ENCODE data around the gene TBC1D8B.

The TBC1D8B gene

GRCh38 chrX:106899276-106899675, 96.8 kb downstream of the TBC1D8B start:
- DNase-seq = no peak

- no peak for DNase-seq
Observed at GRCh38 chrX:106899841-106900240, 97.4 kb downstream of the TBC1D8B start.

GRCh38 chrX:106901341-106901740, 98.9 kb downstream of the TBC1D8B start:
- no peak for DNase-seq

- no peak for DNase-seq
Observed at GRCh38 chrX:106901781-106902219, 99.3 kb downstream of the TBC1D8B start.

GRCh38 chrX:106902684-106903083, 100.2 kb downstream of the TBC1D8B start:
- DNase-seq = no peak

- DNase-seq = no peak
Observed at GRCh38 chrX:106903291-106903824, 100.9 kb downstream of the TBC1D8B start, which contains the start of gene RIPPLY1. Gene RIPPLY1 (minus strand): TSS chrX:106903341. CDS start chrX:106903287, 54 bp downstream.

- no peak for DNase-seq
Observed at GRCh38 chrX:106903856-106904528, 101.5 kb downstream of the TBC1D8B start.

DNA sequence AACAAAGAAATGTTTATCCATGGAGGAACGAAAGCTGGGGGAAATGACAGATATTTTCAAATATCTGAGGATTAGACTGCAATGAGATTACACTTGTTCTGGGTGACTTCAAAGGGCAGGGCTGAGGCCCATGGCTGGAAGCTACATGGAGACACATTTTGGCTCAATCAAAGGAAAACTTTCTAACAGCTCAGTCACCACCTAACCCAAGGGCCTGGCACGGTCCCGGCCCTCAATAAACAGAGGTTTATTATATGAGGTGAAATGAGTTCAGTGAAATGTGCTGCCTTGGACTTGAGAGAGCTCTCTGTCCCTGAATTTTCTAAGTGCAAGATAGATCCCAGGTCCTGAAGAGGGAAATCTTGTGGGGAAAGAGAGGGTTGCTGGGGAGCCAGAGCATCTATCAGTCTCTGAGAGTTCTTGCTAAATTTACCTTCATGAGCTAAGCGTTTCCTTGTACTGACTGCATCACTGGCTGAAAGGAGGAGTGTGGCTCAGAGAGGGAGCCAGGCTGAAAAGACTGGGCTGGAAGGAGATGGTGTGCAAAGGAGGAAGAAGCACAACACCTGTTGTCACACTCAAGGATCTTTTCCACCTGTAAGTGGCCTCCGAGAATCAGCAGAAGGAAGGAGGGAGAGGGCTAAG, 102.7 kb downstream of the TBC1D8B start:
- no peak for DNase-seq

GRCh38 chrX:106906361-106906760, 103.9 kb downstream of the TBC1D8B start:
- DNase-seq = no peak

DNA sequence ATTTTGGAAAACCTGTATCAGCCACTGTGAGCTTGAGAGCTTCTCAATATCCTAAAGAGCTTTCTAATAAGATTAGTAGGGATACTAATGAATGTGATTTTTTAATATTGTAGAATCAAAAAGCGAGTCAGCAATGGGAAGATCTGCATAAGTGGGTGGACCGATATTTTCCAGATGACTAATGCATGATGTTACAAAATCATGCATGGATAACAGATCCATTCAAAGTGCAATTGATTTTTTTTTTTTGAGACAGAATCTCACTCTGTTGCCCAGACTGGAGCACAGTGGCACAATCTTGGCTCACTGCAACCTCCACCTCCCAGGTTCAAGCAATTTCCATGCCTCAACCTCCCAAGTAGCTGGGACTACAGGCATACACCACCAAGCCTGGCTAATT, 110.4 kb downstream of the TBC1D8B start:
- no peak for DNase-seq

DNA sequence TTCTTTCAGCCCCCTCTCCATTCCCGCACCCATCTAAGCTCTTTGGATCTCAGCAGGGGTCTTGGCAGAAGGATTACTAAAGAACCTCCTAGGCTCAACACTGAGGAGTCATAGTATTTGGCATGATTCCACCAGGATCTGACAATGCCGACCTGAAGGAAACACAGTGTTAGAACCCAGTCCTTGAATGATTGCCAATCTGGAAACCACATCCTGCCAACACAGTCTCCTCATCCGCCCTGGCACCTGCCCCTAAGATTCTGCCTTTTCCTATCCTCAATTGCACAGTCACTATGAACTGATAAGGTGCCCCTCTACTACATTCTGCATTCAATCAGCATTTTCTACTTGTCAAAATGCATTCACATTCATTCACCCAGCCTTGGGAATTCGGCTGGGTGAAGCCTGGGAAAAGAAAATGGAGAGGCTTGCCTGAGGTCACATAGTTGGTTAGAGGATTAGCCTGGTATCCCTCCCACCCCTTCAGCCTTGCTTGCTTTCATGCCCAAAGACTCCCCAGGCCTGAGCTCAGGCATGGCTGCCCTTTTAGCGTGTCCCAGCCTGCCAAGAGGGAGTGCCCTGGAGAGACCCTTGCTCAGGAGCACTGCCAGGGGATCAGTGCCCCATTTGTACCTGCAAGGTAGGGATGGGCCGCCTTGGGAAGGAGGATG, 115.5 kb downstream of the TBC1D8B start:
- DNase-seq = no peak

DNA sequence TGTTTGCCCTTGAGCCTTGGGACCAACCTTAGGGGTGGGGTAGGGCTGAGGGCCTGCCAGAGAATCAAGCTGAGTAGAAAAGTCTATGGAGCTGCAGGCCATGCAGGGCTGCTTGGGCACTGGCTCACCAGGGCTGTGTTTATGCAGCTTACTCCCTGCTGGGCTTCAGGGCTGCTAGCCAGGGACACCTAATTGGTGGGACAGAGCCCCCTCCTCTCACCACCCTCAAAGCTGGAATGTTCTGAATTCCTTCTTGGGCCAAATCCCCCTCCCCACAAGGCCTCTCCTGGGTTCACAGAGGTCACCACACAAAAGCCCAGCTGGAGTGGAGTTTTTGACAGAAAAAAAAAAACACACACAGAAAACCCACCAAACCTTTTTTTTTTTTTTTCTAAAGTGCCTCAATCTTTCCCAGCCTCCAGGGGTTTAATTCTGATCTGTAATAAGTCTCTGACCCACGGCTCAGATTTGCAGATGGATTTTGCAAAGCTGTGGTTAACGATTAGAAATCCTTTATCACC, 117.5 kb downstream of the TBC1D8B start, which contains the start of gene CLDN2:
CLDN2 (plus strand) TSS at position 471 of the 521 bp plus-strand sequence. CDS start 7,827 bp downstream, outside the sequence.
- no peak for DNase-seq

GRCh38 chrX:106921637-106922036, 119.2 kb downstream of the TBC1D8B start:
- DNase-seq = no peak

Data from NCI-H1417 treated with DMSO at 0.1 percent for 48 hours (cell line).